Tibial nerve (tissue), 4 donors: ENCODE results near the gene MECR.

Source experiments
- EP300 ChIP-seq, 2 donors: sonication (generic); formaldehyde crosslinking; IDR thresholded peaks; one replicate each; pipeline ENCODE4 v1.6.1; 2017; ENCODE audit warnings: antibody characterized with exemption in 2 of 2, mild to moderate bottlenecking in 1 of 2
- TF ChIP-seq, protein P1 (sequence below), 5 experiments: fragments of 200-600 bp in 3 of 5; fragments of 450-650 bp in 2 of 5; sonication (generic) in 3 of 5; IDR thresholded peaks; one replicate each; pipeline ENCODE4 v1.5.1; 2016 to 2019; ENCODE audit warnings: antibody characterized with exemption in 5 of 5, mild to moderate bottlenecking in 3 of 5, moderate library complexity in 2 of 5

- TF ChIP-seq, protein P1, sequence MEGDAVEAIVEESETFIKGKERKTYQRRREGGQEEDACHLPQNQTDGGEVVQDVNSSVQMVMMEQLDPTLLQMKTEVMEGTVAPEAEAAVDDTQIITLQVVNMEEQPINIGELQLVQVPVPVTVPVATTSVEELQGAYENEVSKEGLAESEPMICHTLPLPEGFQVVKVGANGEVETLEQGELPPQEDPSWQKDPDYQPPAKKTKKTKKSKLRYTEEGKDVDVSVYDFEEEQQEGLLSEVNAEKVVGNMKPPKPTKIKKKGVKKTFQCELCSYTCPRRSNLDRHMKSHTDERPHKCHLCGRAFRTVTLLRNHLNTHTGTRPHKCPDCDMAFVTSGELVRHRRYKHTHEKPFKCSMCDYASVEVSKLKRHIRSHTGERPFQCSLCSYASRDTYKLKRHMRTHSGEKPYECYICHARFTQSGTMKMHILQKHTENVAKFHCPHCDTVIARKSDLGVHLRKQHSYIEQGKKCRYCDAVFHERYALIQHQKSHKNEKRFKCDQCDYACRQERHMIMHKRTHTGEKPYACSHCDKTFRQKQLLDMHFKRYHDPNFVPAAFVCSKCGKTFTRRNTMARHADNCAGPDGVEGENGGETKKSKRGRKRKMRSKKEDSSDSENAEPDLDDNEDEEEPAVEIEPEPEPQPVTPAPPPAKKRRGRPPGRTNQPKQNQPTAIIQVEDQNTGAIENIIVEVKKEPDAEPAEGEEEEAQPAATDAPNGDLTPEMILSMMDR (IDR thresholded peaks at IDR 0.05) = no peak
- TF ChIP-seq EP300 (IDR thresholded peaks at IDR 0.05) = no peak
These were observed 5.4 kb downstream of the MECR start for GRCh38 chr1:29225361-29225760.
